Stimulated activated CD8-positive, alpha-beta memory T cell treated with anti-CD3 and anti-CD28 coated beads, Interleukin-15, amount 100 ng/mL, for 1 hour (primary cell): ENCODE data around the gene SZT2.

Source experiments
- DNase-seq: peaks from one replicate; pipeline ENCODE4 v3.0.0-alpha.2; 2020; ENCODE audit warnings: low read depth

Gene SZT2

GRCh38 chr1:43389326-43390313 is at the start of gene SZT2, which contains the start of gene MED8:
SZT2 (plus strand) TSS chr1:43389899; CDS start chr1:43389969, 70 bp downstream.
MED8 (minus strand) TSS chr1:43389800; CDS start chr1:43389764, 36 bp downstream.
- peak; percentile 92 for DNase-seq

GRCh38 chr1:43340559-43340958 is 49.1 kb upstream of the SZT2 start:
- DNase-seq: no peak

GRCh38 chr1:43344267-43344850 is 45.3 kb upstream of the SZT2 start:
- no peak for DNase-seq

- no peak for DNase-seq
These were observed 44.6 kb upstream of the SZT2 start for GRCh38 chr1:43345120-43345519.

GRCh38 chr1:43346636-43347035 is 43.1 kb upstream of the SZT2 start:
- no peak for DNase-seq

GRCh38 chr1:43348343-43348808 is 41.3 kb upstream of the SZT2 start:
- DNase-seq: no peak

GRCh38 chr1:43348809-43349593 is 40.7 kb upstream of the SZT2 start:
- no peak for DNase-seq

GRCh38 chr1:43349594-43350306 is 39.9 kb upstream of the SZT2 start:
- DNase-seq: no peak

GRCh38 chr1:43350976-43351375 is 38.7 kb upstream of the SZT2 start:
- DNase-seq: no peak

GRCh38 chr1:43351421-43352350 is 38.0 kb upstream of the SZT2 start:
- DNase-seq: no peak

- no peak for DNase-seq
These were observed 37.4 kb upstream of the SZT2 start for GRCh38 chr1:43352351-43352705.

GRCh38 chr1:43352881-43353280 is 36.8 kb upstream of the SZT2 start:
- no peak for DNase-seq

- DNase-seq: no peak
These were observed 35.2 kb upstream of the SZT2 start for GRCh38 chr1:43354471-43354870.

- no peak for DNase-seq
These were observed 34.8 kb upstream of the SZT2 start for GRCh38 chr1:43354936-43355335.

- no peak for DNase-seq
These were observed 32.4 kb upstream of the SZT2 start for GRCh38 chr1:43357251-43357650.

- DNase-seq: no peak
These were observed 31.5 kb upstream of the SZT2 start for GRCh38 chr1:43358121-43358745.

- peak; percentile 96 for DNase-seq
These were observed 30.7 kb upstream of the SZT2 start, which contains the start of gene CDC20 for GRCh38 chr1:43358746-43359693. CDC20 (plus strand) TSS chr1:43358981; CDS start chr1:43359216, 235 bp downstream.

GRCh38 chr1:43359696-43360095 is 30.0 kb upstream of the SZT2 start:
- no peak for DNase-seq

GRCh38 chr1:43360616-43361015 is 29.1 kb upstream of the SZT2 start:
- no peak for DNase-seq
